ENCODE data around the gene RAB6B. TPM values are rescaled to one million over a fixed set of nuclear protein-coding genes. Genes with fewer than 3 reads are reported as not detected.

Gene RAB6B
- total and polyA plus RNA-seq, 2 of the 8 experiments (the other 6 are each of a cell fraction or from before 2014, with no cell fraction given), result 7.9 to 15.6 TPM

GRCh38 chr3:133835418-133835743 is 60.3 kb downstream of the RAB6B start:
- Histone ChIP-seq H4K8ac (ENCODE audit: extremely low read depth, insufficient read depth, low read length) (no peak overlapping the region), H2AFZ (ENCODE audit: low read length) (no peak overlapping the region), H3K79me1 (ENCODE audit: low read depth, low read length) (no peaks in the 10 kb centered on the region), H3K23me2 (ENCODE audit: low read depth, low read length) (peaks cover 4% of the 10 kb centered on the region; the same call in 1 of the 2 replicates), H2BK15ac (ENCODE audit: low read length) (no peak overlapping the region), H3K4me2 (ENCODE audit: insufficient read depth in 1 of 2, low read depth in 2 of 2, low read length in 2 of 2) (no peak overlapping the region), H3K9me3 (ENCODE audit: insufficient read depth in 2 of 2, low read depth in 1 of 2, low read length in 1 of 2) (no peaks in the 10 kb centered on the region), H4K20me1 (replicated peaks in 1 of 2; ENCODE audit: control insufficient read depth in 1 of 2, insufficient read depth in 2 of 2, low read length in 2 of 2) (peaks cover 0 to 1% of the 10 kb centered on the region in 2 experiments), H3K27me3 (replicated peaks in 1 of 4; ENCODE audit: control insufficient read depth in 3 of 4, extremely low read depth in 1 of 4, insufficient read depth in 3 of 4, low read length in 3 of 4) (no peaks in the 10 kb centered on the region), H2BK12ac (ENCODE audit: low read depth, low read length) (no peak overlapping the region), H2BK120ac (replicated peaks; ENCODE audit: low read depth, low read length) (no peak overlapping the region), H3K36me3 (ENCODE audit: control insufficient read depth in 2 of 4, insufficient read depth in 4 of 4, low read length in 3 of 4) (no peaks in the 10 kb centered on the region; a peak in 3 of 8 replicates), H2AK5ac (ENCODE audit: low read depth, low read length) (no peak overlapping the region), H3K18ac (ENCODE audit: extremely low read depth, low read length) (no peak overlapping the region), H3K4ac (replicated peaks; ENCODE audit: insufficient read length, low read depth, low read length) (no peak overlapping the region), H3K14ac (ENCODE audit: insufficient read length) (no peak overlapping the region), H4K91ac (replicated peaks; ENCODE audit: insufficient read length, low read length) (no peak overlapping the region), H3K56ac (replicated peaks; ENCODE audit: insufficient read length, low read depth, low read length) (no peak overlapping the region), H2BK5ac (ENCODE audit: low read depth, low read length) (no peak overlapping the region), H3K4me3 (ENCODE audit: extremely low read depth in 1 of 4, insufficient read depth in 2 of 4, low read depth in 3 of 4, low read length in 4 of 4) (no peak overlapping the region), H3K9ac (replicated peaks in 1 of 4; ENCODE audit: extremely low read depth in 1 of 4, low read depth in 3 of 4, low read length in 3 of 4) (no peak overlapping the region), H4K5ac (ENCODE audit: insufficient read length, low read depth, low read length) (no peak overlapping the region), H3K79me2 (ENCODE audit: control insufficient read depth in 1 of 2, insufficient read depth in 2 of 2, low read length in 2 of 2) (no peaks in the 10 kb centered on the region), H3K27ac (ENCODE audit: low read depth, low read length) (no peak overlapping the region), H2BK20ac (ENCODE audit: low read length) (no peak overlapping the region), H3K23ac (ENCODE audit: insufficient read length) (no peak overlapping the region), H3K4me1 (replicated peaks in 1 of 4; ENCODE audit: control insufficient read depth in 3 of 4, insufficient read depth in 4 of 4, low read length in 3 of 4) (no peaks in the 10 kb centered on the region)
- CTCF ChIA-PET (ENCODE audit: partially characterized antibody), result interaction anchor here (0.5 to 1.5 kb wide), 4 partner anchors 12 to 376 kb away, joined by 3 to 4 read pairs (median 3); no protein-coding TSS in a partner anchor
- POLR2A ChIA-PET (ENCODE audit: partially characterized antibody), result interaction anchor here (0.7 to 1.1 kb wide), 2 partner anchors 13 to 28 kb away, joined by 3 to 4 read pairs; no protein-coding TSS in a partner anchor
- DNase-seq (ENCODE audit: low read depth in 1 of 2, low spot score in 2 of 2) (no peak), FAIRE-seq (no peak)
- WGBS, 2 experiments (ENCODE audit: extremely low coverage in 1 of 2, insufficient coverage in 1 of 2, insufficient read length in 1 of 2, insufficient replicate concordance in 2 of 2, low coverage in 1 of 2, low lambda C conversion rate in 2 of 2, missing lambda C conversion rate in 1 of 2), result 85% methylated on average over 3 of the region's 3 CpGs; no CpG with 5 or more reads in 1 of the 2 experiments
- TF ChIP-seq ATF2 (IDR thresholded peaks at IDR 0.05; ENCODE audit: low read length) (no peak), KDM4A (IDR thresholded peaks at IDR 0.05; ENCODE audit: low read depth, low read length, severe bottlenecking) (no peak), HDAC2 (IDR thresholded peaks at IDR 0.05; ENCODE audit: borderline replicate concordance in 1 of 2, low read depth in 2 of 2, low read length in 2 of 2) (no peak), CBX8 (IDR thresholded peaks at IDR 0.05; ENCODE audit: borderline replicate concordance, low read depth, low read length) (no peak), YY1 (IDR thresholded peaks at IDR 0.05; ENCODE audit: low read depth, low read length) (no peak), ZNF274 (IDR thresholded peaks at IDR 0.05; ENCODE audit: borderline replicate concordance, extremely low read depth, low read length) (no peak), TBP (IDR thresholded peaks at IDR 0.05; ENCODE audit: low read depth, low read length) (no peak), E2F6 (IDR thresholded peaks at IDR 0.05) (no peak), CTCF (IDR thresholded peaks at IDR 0.05; ENCODE audit: control extremely low read depth in 1 of 3, insufficient read depth in 1 of 3, low read depth in 1 of 3, low read length in 3 of 3) (no peak)

All from H1 (cell line).